AG04450 (cell line): ENCODE results near the gene HTT. TPM values are rescaled to one million over a fixed set of nuclear protein-coding genes. Genes with fewer than 3 reads are reported as not detected.

ENCODE experiments used
- CTCF ChIA-PET: fragments of 300-600, 350-600 bp; formaldehyde crosslinking; extraction: SDS; loops from one replicate; lab custom pipeline; 2022; ENCODE audit warnings: antibody characterized with exemption, inconsistent platforms; lab: Charles Lee
- POLR2A ChIA-PET: fragments of 350-600 bp; formaldehyde crosslinking; extraction: SDS; loops from one replicate; lab custom pipeline; 2021; ENCODE audit warnings: antibody characterized with exemption, inconsistent platforms; lab: Yijun Ruan, JAX
- DNase-seq: peaks from one replicate; pipeline ENCODE4 v3.0.0-alpha.2; 2011; ENCODE audit warnings: low read depth, low spot score
- H3K27ac ChIP-seq: one replicate; pipeline ENCODE4 v1.5.1; 2012; ENCODE audit warnings: low read depth, low read length, control low read depth
- H3K27me3 ChIP-seq: one replicate; pipeline ENCODE4 v1.6.0; 2012; ENCODE audit warnings: low read length; ENCODE audit not compliant: control insufficient read depth, insufficient read depth
- H3K4me3 ChIP-seq: 2 replicates; pipeline ENCODE4 v1.5.1; 2011; ENCODE audit warnings: mild to moderate bottlenecking, low read depth, low read length, control low read depth
- H3K9me3 ChIP-seq: 2 replicates; pipeline ENCODE4 v1.5.1; 2012; ENCODE audit warnings: low read length; ENCODE audit not compliant: control insufficient read depth, insufficient read depth
- polyA plus RNA-seq: library from polyadenylated mRNA; depleted of rRNA; stranded (reverse); fragments of >200 nt; gene quantifications from 2 replicates; pipeline ENCODE4 v1.2.3, GENCODE V29; 2011
- TF ChIP-seq, protein P1 (sequence below): IDR thresholded peaks from 2 replicates; pipeline ENCODE4 v1.5.1; 2011; ENCODE audit warnings: low read depth, low read length, control low read depth, inconsistent platforms

HTT gene
- polyA plus RNA-seq, 1 experiment, result 14.5 TPM

DNA sequence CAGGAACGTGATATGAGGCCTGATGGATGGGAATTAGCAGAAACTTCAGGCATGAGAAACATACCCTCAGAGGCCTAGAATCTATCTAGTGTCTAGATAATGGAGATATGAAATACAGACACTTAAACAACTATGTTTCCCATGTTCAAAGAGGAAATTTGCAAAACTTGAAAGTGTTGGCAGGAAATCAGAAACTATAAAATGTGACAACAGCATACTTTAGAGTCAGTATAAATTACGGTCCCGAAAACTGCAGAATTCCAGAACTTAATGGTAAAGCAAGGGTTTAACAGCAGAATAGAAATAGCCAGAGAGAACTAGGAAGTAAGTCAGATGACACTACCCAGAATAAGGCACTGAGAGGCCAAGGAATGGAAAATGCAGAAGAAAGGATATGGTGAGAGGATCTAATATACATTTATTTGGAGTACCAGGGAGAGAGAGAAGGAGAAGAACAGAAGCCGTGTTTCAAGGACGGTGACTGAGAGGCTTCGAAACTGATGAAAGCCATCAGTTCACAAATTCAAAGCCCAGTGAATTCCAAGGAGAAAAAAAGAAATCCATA lies 7.6 kb upstream of the HTT start:
- H3K9me3 ChIP-seq, result no peaks in the 10 kb centered on the region
- DNase-seq, result no peak
- POLR2A ChIA-PET, result no interaction called here
- H3K27ac ChIP-seq, result no peak overlapping the region
- TF ChIP-seq, protein P1, sequence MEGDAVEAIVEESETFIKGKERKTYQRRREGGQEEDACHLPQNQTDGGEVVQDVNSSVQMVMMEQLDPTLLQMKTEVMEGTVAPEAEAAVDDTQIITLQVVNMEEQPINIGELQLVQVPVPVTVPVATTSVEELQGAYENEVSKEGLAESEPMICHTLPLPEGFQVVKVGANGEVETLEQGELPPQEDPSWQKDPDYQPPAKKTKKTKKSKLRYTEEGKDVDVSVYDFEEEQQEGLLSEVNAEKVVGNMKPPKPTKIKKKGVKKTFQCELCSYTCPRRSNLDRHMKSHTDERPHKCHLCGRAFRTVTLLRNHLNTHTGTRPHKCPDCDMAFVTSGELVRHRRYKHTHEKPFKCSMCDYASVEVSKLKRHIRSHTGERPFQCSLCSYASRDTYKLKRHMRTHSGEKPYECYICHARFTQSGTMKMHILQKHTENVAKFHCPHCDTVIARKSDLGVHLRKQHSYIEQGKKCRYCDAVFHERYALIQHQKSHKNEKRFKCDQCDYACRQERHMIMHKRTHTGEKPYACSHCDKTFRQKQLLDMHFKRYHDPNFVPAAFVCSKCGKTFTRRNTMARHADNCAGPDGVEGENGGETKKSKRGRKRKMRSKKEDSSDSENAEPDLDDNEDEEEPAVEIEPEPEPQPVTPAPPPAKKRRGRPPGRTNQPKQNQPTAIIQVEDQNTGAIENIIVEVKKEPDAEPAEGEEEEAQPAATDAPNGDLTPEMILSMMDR, result no peak
- H3K4me3 ChIP-seq, result no peak overlapping the region
- CTCF ChIA-PET, result interaction anchor here (1.0 kb wide), 2 partner anchors 22 to 28 kb away, joined by 3 read pairs; no protein-coding TSS in a partner anchor
- peaks cover 14% of the 10 kb centered on the region for H3K27me3 ChIP-seq

DNA sequence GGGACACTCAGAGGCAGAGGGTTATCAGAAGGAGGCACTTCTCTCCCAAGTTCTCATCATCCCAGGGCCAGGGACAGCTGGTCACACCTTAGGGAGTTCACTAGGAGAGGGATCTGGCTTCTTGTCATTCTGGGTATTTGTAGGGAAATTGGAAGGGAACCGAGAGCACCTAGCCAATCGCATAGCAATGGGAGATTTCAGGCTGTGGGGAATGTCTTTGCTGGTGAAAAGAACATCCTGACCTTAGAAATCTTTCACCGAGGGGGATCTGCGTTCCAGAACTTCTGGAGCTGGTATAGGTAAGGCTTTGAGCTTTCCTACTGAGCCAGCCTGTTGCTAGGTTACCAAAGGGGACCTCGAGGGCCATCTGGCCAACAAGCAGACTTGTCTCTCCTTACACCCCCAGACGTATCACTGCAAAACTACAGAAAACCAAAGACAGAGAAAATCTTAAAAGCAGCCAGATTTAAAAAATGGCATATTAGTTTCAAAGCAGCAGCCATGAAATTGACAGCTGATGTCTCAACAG lies 6.9 kb upstream of the HTT start:
- no peak overlapping the region for H3K4me3 ChIP-seq
- H3K27me3 ChIP-seq, result peaks cover 14% of the 10 kb centered on the region
- no peak overlapping the region for H3K27ac ChIP-seq
- ChIA-PET POLR2A (no interaction called here), CTCF (interaction anchor here (1.0 kb wide), 1 partner anchor 29 kb away, joined by 3 read pairs; no protein-coding TSS in a partner anchor)
- TF ChIP-seq, protein P1, result no peak
- H3K9me3 ChIP-seq, result no peaks in the 10 kb centered on the region
- no peak for DNase-seq

DNA sequence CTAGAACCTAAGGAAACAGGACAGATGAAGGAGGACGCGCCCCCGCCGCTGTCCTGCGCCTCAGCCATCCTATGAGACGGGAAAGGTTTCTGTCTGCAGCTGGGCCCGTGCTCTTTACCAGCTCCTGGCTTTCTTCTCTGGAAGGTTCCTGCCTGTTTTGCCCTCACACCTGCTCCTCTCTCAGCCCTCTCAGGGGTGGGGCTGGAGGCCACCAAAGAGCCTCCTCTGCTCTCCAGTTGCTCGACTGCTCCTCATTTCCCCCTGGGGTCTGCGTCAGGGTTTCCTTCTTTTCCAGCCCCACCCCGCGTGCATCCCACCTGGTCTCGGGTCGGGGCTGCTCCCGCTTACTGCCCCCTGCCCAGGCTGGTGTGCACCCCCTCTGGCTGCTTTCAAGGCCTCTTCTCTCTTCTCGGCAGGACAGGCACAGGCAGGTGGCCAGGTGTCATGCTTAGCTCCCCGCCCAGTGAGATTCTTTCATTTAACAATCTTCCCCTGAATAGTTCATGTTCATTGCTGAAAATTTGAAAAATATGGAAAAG lies 4.8 kb upstream of the HTT start:
- no peak overlapping the region for H3K27ac ChIP-seq
- H3K4me3 ChIP-seq, result no peak overlapping the region
- no peak for DNase-seq
- H3K9me3 ChIP-seq, result no peaks in the 10 kb centered on the region; the same call in 1 of the 2 replicates
- ChIA-PET POLR2A (no interaction called here), CTCF (no interaction called here)
- TF ChIP-seq, protein P1, result no peak
- peaks cover 6% of the 10 kb centered on the region for H3K27me3 ChIP-seq

DNA sequence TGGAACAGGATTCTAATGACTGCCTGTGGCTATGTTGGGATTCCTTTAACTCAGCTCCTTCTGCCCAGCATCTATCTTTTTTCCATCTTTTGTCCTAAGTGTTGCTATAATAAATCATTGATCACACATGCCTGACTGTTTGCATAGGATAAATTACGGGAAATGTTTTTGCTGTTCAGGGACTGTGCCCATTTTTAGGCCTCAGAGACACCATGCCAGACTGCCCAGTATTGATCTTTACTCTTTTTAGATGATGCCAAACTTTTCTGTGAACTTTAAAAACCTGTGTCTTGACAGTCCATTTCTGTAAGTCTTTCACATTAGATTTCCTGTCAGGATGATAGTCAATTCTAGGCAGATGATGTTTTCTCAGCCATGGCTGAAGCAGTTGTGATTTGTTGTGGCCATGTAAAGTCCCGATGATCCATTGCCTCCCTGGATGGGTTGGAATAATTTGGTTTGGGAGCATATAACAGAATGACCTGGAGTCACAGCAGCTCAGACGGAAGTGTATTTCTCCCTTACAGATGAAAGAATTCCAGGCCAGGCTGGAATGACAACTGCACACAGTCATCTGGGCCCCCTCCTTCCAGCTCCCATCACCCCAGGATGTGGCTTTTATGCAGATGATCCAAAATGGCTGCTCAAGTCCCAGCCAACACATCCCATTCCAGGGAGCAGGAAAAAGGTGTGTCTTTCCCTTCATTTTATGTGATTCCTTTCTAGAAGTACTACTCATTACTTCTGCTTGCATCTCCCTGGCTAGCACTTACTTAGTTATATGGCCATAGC lies 3.6 kb upstream of the HTT start:
- TF ChIP-seq, protein P1, result no peak
- Histone ChIP-seq H3K9me3 (no peaks in the 10 kb centered on the region; the same call in 1 of the 2 replicates), H3K27ac (no peak overlapping the region), H3K4me3 (no peak overlapping the region), H3K27me3 (peaks cover 6% of the 10 kb centered on the region)
- ChIA-PET CTCF (no interaction called here), POLR2A (no interaction called here)
- DNase-seq, result no peak

DNA sequence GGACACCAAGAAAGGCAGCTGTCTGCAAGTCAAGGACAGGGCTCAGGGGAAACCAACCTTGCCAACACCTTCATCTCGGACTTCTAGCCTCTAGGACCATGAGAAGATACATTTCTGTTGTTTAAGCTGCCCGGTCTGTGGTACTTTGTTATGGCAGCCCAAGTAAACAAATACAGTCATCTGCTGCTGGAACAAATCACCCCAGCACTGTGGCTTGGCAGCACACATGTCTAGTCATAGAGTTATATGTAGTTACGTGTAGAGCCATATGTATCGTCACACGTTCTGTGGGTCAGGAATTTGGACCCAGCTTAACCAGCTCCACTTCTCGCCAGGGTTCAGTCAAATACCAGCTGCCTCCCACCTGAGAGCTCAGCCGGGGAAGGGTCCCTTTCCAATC lies 2.7 kb upstream of the HTT start:
- no peak for DNase-seq
- CTCF ChIA-PET, result no interaction called here
- no peaks in the 10 kb centered on the region; the same call in 1 of the 2 replicates for H3K9me3 ChIP-seq
- H3K27me3 ChIP-seq, result peaks cover 3% of the 10 kb centered on the region
- TF ChIP-seq, protein P1, result no peak
- H3K27ac ChIP-seq, result no peak overlapping the region
- POLR2A ChIA-PET, result no interaction called here
- no peak overlapping the region for H3K4me3 ChIP-seq
